ENCODE measurements around the gene NRIP2. TPM values are rescaled to one million over a fixed set of nuclear protein-coding genes. Genes with fewer than 3 reads are reported as not detected.

NRIP2 gene
- total and polyA plus RNA-seq, 2 experiments from 2014 or later: 0.66 TPM; not detected in 1

DNA sequence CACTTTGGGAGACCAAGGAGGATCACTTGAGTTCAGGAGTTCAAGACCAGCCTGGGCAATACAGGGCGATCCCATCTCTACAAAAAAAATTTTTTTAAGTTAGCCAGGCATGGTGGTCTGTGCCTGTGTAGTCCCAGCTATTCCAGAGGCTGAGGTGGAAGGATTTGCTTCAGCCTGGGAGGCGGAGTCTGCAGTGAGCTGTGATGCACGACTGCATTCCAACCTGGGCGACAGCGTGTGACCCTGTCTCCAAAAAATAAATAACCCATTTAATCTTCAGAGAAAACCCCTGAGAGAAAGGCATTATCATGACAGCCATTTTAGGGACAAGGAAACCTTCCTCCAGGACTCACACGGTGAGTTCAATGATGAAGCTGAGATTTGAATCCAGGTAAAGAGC is 43.7 kb downstream of the NRIP2 start:
- no peak for TF ChIP-seq EZH2phosphoT487 (IDR thresholded peaks at IDR 0.05; ENCODE audit: unreplicated experiment)
- TF ChIP-seq CREB1 (CRISPR knock-in tag; IDR thresholded peaks at IDR 0.05; ENCODE audit: low read depth): no peak
- no peak for TF ChIP-seq ZNF331 (CRISPR knock-in tag; IDR thresholded peaks at IDR 0.05; ENCODE audit: low read depth)
- no peak for TF ChIP-seq ZNF114 (CRISPR knock-in tag; IDR thresholded peaks at IDR 0.05)
- TF ChIP-seq, protein P1, sequence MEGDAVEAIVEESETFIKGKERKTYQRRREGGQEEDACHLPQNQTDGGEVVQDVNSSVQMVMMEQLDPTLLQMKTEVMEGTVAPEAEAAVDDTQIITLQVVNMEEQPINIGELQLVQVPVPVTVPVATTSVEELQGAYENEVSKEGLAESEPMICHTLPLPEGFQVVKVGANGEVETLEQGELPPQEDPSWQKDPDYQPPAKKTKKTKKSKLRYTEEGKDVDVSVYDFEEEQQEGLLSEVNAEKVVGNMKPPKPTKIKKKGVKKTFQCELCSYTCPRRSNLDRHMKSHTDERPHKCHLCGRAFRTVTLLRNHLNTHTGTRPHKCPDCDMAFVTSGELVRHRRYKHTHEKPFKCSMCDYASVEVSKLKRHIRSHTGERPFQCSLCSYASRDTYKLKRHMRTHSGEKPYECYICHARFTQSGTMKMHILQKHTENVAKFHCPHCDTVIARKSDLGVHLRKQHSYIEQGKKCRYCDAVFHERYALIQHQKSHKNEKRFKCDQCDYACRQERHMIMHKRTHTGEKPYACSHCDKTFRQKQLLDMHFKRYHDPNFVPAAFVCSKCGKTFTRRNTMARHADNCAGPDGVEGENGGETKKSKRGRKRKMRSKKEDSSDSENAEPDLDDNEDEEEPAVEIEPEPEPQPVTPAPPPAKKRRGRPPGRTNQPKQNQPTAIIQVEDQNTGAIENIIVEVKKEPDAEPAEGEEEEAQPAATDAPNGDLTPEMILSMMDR (conservative IDR thresholded peaks at IDR 0.05; ENCODE audit: low read depth in 2 of 2): no peak
- TF ChIP-seq, protein P2, sequence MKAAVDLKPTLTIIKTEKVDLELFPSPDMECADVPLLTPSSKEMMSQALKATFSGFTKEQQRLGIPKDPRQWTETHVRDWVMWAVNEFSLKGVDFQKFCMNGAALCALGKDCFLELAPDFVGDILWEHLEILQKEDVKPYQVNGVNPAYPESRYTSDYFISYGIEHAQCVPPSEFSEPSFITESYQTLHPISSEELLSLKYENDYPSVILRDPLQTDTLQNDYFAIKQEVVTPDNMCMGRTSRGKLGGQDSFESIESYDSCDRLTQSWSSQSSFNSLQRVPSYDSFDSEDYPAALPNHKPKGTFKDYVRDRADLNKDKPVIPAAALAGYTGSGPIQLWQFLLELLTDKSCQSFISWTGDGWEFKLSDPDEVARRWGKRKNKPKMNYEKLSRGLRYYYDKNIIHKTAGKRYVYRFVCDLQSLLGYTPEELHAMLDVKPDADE (IDR thresholded peaks at IDR 0.05): no peak
- TF ChIP-seq, protein P3, sequence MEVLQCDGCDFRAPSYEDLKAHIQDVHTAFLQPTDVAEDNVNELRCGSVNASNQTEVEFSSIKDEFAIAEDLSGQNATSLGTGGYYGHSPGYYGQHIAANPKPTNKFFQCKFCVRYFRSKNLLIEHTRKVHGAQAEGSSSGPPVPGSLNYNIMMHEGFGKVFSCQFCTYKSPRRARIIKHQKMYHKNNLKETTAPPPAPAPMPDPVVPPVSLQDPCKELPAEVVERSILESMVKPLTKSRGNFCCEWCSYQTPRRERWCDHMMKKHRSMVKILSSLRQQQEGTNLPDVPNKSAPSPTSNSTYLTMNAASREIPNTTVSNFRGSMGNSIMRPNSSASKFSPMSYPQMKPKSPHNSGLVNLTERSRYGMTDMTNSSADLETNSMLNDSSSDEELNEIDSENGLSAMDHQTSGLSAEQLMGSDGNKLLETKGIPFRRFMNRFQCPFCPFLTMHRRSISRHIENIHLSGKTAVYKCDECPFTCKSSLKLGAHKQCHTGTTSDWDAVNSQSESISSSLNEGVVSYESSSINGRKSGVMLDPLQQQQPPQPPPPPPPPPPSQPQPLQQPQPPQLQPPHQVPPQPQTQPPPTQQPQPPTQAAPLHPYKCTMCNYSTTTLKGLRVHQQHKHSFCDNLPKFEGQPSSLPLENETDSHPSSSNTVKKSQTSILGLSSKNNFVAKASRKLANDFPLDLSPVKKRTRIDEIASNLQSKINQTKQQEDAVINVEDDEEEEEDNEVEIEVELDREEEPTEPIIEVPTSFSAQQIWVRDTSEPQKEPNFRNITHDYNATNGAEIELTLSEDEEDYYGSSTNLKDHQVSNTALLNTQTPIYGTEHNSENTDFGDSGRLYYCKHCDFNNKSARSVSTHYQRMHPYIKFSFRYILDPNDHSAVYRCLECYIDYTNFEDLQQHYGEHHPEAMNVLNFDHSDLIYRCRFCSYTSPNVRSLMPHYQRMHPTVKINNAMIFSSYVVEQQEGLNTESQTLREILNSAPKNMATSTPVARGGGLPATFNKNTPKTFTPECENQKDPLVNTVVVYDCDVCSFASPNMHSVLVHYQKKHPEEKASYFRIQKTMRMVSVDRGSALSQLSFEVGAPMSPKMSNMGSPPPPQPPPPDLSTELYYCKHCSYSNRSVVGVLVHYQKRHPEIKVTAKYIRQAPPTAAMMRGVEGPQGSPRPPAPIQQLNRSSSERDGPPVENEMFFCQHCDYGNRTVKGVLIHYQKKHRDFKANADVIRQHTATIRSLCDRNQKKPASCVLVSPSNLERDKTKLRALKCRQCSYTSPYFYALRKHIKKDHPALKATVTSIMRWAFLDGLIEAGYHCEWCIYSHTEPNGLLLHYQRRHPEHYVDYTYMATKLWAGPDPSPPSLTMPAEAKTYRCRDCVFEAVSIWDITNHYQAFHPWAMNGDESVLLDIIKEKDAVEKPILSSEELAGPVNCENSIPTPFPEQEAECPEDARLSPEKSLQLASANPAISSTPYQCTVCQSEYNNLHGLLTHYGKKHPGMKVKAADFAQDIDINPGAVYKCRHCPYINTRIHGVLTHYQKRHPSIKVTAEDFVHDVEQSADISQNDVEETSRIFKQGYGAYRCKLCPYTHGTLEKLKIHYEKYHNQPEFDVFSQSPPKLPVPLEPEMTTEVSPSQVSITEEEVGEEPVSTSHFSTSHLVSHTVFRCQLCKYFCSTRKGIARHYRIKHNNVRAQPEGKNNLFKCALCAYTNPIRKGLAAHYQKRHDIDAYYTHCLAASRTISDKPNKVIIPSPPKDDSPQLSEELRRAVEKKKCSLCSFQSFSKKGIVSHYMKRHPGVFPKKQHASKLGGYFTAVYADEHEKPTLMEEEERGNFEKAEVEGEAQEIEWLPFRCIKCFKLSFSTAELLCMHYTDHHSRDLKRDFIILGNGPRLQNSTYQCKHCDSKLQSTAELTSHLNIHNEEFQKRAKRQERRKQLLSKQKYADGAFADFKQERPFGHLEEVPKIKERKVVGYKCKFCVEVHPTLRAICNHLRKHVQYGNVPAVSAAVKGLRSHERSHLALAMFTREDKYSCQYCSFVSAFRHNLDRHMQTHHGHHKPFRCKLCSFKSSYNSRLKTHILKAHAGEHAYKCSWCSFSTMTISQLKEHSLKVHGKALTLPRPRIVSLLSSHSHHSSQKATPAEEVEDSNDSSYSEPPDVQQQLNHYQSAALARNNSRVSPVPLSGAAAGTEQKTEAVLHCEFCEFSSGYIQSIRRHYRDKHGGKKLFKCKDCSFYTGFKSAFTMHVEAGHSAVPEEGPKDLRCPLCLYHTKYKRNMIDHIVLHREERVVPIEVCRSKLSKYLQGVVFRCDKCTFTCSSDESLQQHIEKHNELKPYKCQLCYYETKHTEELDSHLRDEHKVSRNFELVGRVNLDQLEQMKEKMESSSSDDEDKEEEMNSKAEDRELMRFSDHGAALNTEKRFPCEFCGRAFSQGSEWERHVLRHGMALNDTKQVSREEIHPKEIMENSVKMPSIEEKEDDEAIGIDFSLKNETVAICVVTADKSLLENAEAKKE (CRISPR knock-in tag; IDR thresholded peaks at IDR 0.05): no peak
- TF ChIP-seq JUNB (IDR thresholded peaks at IDR 0.05; ENCODE audit: unreplicated experiment): no peak
- TF ChIP-seq STAT1 (IDR thresholded peaks at IDR 0.05; ENCODE audit: unreplicated experiment): no peak
- no peak for TF ChIP-seq EZH2 (IDR thresholded peaks at IDR 0.05; ENCODE audit: low read depth, unreplicated experiment)
- TF ChIP-seq NANOG (IDR thresholded peaks at IDR 0.05; ENCODE audit: borderline replicate concordance): no peak
- TF ChIP-seq POLR2AphosphoS5 (IDR thresholded peaks at IDR 0.05; ENCODE audit: low read depth): no peak
- TF ChIP-seq, protein P4, sequence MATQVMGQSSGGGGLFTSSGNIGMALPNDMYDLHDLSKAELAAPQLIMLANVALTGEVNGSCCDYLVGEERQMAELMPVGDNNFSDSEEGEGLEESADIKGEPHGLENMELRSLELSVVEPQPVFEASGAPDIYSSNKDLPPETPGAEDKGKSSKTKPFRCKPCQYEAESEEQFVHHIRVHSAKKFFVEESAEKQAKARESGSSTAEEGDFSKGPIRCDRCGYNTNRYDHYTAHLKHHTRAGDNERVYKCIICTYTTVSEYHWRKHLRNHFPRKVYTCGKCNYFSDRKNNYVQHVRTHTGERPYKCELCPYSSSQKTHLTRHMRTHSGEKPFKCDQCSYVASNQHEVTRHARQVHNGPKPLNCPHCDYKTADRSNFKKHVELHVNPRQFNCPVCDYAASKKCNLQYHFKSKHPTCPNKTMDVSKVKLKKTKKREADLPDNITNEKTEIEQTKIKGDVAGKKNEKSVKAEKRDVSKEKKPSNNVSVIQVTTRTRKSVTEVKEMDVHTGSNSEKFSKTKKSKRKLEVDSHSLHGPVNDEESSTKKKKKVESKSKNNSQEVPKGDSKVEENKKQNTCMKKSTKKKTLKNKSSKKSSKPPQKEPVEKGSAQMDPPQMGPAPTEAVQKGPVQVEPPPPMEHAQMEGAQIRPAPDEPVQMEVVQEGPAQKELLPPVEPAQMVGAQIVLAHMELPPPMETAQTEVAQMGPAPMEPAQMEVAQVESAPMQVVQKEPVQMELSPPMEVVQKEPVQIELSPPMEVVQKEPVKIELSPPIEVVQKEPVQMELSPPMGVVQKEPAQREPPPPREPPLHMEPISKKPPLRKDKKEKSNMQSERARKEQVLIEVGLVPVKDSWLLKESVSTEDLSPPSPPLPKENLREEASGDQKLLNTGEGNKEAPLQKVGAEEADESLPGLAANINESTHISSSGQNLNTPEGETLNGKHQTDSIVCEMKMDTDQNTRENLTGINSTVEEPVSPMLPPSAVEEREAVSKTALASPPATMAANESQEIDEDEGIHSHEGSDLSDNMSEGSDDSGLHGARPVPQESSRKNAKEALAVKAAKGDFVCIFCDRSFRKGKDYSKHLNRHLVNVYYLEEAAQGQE (IDR thresholded peaks at IDR 0.05; ENCODE audit: unreplicated experiment): no peak
- no peaks in the 10 kb centered on the region; the same call in 2 of the 3 replicates for H3K9me3 Mint-ChIP-seq
- Histone ChIP-seq H3K4me2 (no peak overlapping the region), H3F3A (replicated peaks; ENCODE audit: low read depth) (0 out of 2 replicates have a peak, but pooled peaks cover 7% of the 10 kb centered on the region), H3K4me1 (ENCODE audit: insufficient read depth) (peaks cover 13% of the 10 kb centered on the region), H3K27me3 (ENCODE audit: insufficient read depth) (no peaks in the 10 kb centered on the region), H3K9me2 (ENCODE audit: insufficient read depth) (no peaks in the 10 kb centered on the region), H2AFZ (no peak overlapping the region), H3K4me3 (no peak overlapping the region), H3K36me3 (ENCODE audit: insufficient read depth) (no peaks in the 10 kb centered on the region), H3K27ac (ENCODE audit: low read depth) (no peak overlapping the region), H4K20me1 (replicated peaks; ENCODE audit: insufficient read depth) (peaks cover 3% of the 10 kb centered on the region; the same call in 1 of the 2 replicates), H3K79me2 (replicated peaks; ENCODE audit: insufficient read depth) (peaks cover 5% of the 10 kb centered on the region)
- no peak for ATAC-seq
- peaks cover 2% of the 10 kb centered on the region; the same call in 2 of the 3 replicates for H3K36me3 Mint-ChIP-seq (ENCODE audit: low read depth)
- no peak for DNase-seq (ENCODE audit: low spot score)
- H3K27me3 Mint-ChIP-seq (ENCODE audit: insufficient read depth, low read depth, poor library complexity): peaks cover 15% of the 10 kb centered on the region
- H3K27ac Mint-ChIP-seq: no peak overlapping the region
- H3K4me3 Mint-ChIP-seq: no peak overlapping the region
- H3K4me1 Mint-ChIP-seq: peaks cover 21% of the 10 kb centered on the region

Data from GM23338 (cell line).